HG02840 (cell line): ENCODE measurements around the gene KCNMA1.

Experiments used
- ATAC-seq: cut with Tn5 transposase; IDR thresholded peaks from one replicate; pipeline ENCODE4 v1.9.1; 2021; ENCODE audit warnings: mild to moderate bottlenecking, moderate library complexity, moderate number of reproducible peaks; ENCODE audit not compliant: unreplicated experiment, low FRiP score

KCNMA1 gene

DNA sequence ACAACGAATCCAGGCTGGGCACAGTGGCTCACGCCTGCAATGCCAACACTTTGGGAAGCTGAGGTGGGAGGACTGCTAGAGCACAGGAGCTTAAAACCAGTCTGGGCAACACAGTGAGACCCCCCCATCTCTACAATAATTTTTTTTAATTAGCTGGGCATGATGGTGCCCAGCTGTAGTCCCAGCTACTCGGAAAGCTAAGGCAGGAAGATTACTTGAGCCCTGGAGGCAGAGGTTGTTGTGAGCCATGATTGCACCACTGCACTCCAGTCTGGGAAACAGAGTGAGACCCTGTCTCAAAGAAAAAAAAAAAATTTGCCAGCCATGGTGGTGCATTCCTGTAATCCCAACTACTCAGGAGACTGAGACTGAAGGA lies 396.3 kb downstream of the KCNMA1 start:
- ATAC-seq: no peak

DNA sequence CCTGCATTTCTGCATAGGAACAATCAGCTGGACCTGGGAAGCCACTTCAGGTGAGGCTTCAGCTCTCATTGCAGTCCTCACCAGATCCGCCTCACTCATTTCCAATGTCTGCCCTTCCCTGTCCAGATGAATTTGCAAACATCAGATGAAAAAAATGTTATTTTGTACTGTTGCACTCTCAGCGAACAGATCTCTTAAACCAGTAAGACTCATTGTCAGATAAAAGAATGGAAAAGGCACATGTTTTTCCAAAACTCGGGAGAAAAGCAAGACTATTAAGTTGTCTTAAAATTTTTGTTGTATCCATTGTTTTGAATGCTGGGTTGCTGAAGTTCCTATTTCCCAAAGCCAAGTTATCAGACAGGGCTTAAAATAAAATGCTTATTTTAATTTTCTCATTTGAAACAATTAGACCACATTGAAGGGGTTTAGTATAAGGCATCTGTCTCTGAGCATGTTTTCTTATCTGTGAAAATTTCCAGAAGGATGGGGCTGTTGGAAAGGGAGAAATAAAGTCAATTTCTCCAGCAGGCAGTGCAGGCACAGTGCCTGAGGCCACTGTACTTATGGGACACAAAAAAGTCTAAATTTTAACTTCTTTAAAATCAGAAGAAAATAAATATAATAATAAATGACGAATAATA lies 396.8 kb downstream of the KCNMA1 start:
- no peak for ATAC-seq

DNA sequence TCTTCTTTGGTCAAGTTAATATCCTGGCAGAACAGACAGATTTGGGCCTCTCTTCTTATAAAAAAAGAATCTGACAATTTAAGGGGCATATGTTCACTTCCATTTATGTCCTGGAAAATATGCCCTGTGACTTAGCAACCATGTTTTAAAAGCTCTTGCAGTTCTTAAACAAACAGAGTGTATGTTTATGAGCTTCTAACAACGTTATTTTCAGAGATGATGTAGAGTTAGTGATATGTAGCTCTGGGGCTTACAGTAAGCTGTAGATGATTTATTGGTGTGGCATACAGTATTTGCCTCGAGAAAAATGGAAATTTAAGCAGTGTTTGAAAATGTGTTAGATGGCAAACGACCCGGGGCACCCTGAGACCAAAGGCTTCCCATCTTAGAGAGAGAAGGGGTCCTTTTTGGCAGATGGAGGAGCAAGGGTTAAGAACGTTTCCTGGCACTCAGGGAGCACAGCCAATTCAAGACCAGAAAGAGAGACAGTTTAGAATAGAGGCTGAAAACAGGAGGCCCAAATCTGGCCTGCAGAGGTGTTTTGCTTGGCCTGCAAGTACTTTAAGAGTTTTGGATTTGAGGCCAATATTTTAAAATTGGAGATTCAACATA lies 397.5 kb downstream of the KCNMA1 start:
- no peak for ATAC-seq

DNA sequence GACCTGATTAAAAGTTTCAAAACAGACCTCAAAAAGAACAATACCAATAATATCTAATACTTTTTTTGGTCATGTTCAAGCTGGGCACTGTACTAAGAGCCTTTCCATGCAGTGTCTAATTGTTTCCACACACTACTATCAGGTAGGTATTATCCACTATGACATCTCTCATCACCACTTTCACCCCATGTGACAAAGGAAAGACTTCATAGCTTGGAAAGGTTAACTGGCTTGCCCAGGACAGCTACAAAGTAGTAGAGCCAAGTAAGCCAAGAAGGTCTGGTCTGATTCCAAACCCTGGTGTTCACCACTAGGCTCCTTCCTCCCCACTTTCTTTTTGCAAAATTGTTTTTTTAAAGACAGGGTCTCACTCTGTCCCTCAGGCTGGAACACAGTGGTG lies 400.5 kb downstream of the KCNMA1 start:
- ATAC-seq: no peak

DNA sequence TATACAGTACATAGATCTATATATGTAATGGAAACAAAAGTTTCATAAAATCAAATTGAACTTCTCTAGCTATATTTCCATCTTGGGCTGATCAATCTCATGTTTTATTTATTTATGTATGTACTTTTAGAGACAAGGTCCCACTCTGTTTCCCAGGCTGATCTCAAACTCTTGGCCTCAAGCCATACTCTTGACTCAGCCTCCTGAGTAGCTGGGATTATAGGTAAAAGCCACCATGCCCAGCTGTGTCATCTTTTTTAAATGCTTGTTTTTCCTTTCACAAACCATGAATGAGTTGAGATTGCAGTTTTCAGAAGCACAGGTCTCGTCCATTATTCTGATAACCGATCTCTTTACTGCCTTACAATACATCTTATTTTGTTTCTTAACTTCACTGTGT lies 400.9 kb downstream of the KCNMA1 start:
- no peak for ATAC-seq

DNA sequence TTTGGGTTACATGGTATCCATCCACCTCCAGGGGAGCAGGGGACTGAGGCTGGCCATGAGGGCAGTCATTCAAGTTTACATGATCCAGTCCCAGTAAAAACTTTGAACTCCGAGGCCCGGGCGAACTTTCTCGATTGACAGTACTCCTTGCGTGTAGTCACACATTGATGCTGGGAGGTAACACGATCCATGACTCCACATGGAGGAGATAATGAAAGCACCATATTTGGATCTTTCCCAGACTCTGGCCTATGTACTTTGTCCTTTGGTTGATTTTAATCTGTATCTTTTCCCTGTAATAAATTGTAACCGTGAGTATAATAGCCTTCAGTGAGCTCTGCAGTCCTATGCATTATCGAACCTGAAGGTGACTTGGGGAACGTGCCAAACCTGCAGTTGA lies 401.6 kb downstream of the KCNMA1 start:
- no peak for ATAC-seq

DNA sequence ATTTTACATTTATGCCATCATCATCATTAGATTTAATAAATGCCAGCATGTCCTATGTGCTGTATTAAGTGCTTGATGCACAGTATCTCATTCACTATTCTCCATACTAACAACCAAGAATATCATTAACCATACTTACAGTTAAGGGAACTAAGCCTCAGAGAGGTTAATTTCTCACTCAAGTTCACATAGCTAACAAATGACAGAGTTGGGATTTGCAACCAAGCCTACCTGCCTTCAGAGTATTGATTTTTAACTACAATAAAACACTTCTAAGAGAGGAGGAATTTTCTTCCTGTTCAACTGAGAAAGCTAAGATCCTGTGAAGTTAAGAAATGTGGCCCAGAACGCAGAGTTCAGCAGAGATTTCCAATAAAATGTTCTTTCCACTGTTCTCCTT lies 403.0 kb downstream of the KCNMA1 start:
- no peak for ATAC-seq

DNA sequence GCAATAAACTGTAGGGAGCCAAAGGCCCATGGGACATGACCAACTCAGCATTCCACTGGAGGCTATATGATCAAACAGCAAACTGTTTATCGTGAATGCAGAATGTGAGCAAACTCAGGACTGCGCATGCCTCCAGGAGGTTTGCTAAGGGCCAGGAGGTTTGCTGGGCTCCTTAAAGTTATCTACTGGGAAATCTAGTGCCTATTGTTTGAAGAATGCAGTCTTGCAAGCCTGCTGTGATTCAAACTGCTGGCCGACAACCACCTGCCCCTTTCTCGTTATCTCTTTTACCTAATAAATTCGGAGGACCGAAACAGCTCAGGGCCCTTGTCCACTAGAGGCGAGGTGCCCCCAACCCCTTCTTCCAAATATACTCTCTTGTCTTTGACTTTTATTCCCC lies 404.1 kb downstream of the KCNMA1 start:
- ATAC-seq: no peak

DNA sequence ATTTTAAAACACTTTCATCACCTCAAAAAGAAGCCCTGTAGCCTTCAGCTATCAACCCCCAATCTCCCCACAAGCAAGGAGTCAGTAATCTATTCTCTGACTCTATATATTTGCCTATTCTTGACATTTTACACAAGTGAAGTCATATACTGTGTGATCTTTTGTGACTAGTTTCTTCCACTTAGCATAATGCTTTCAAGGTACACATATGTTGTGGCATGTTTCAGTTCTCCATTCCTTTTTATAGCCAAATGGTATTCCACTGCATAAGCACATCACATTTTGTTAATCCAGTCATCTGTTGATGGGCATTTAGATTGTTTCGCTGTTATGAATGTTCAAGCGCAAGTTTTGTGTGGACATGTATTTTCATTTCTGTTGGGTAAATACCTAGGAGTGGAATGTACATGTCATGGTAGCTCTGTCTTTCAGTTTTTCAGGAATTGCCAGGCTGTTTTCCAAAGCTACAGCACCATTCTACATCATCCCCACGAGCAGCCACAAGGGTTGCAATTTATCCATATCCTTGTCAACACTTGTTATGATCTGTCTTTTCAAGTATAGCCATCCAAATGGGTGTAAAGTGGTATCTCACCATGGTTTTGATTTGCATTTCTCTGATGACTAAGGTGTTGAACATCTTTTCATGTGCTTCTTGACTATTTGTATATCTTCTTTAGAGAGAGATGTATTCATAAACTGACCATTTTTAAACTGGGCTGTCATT lies 405.6 kb downstream of the KCNMA1 start:
- no peak for ATAC-seq

DNA sequence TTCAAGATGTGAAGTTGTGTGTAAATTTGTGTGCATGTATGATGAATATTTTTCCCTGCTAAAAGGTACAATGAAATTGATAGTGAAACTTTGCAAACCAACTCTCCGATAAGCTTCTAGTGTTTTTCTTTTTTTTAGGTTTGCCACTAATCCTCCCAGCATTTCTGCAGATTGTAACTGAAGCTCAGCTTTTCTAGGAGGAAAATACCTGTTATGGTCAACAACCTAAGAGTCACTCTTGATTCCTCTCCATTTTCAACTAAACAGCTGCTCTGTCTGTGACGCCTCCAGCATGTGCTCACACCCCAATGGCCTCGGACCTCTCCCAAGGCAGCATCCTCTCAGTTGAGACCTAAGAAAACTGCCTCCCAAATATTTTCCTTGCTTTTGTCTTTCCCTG lies 406.2 kb downstream of the KCNMA1 start:
- no peak for ATAC-seq

DNA sequence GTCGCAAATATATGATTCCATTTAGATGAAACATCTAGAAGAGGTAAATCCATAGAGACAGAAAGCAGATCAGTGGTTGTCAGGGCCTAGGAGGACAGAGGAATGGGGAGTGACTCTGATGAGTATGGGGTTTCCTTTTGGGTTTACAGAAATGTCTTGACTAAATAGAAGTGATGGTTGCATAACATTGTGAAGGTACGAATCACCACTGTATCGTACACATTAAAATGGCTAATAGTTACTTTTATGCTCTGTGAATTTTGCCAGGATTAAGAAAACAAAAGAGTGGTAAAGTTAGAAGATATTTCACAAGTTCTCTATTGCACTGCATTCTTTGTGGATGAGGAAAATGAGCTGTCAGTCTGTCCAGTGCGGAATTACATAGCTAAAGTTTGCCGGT lies 407.4 kb downstream of the KCNMA1 start:
- no peak for ATAC-seq

DNA sequence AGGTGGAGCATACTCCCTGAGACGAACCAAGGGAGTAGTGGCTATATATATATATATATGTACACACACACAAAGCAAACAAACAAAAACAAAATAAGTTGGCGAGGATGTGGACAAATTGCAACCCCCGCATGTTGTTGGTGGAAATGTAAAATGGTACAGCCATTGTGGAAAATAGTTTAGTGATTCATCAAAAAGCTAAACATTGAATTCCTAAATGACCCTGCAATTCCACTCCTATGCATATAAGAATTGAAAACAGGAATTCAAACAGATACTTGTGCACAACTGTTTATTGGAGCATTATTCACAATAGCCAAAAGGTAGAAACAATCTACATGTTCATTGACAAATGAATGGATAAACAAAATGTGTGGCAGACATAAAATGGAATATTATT lies 407.9 kb downstream of the KCNMA1 start:
- ATAC-seq: no peak

DNA sequence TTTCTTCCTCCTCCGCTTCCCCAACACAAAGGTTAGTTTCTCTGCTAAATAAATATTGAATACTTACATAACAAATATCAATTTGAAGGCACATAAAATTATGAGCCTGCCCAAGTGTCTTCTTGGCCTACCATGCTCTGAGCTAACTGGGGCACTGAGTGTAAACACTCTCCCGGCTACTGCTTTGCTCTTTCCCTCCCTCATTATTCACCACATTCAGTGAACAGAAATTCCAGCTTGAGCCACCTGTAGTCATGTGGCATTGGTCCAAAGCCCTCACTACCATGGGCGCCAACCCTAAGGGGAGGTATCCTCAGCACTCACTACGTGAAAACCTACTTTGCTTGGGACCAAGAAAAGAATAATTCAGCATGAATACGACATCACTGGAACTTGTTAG lies 409.0 kb downstream of the KCNMA1 start:
- ATAC-seq: no peak

DNA sequence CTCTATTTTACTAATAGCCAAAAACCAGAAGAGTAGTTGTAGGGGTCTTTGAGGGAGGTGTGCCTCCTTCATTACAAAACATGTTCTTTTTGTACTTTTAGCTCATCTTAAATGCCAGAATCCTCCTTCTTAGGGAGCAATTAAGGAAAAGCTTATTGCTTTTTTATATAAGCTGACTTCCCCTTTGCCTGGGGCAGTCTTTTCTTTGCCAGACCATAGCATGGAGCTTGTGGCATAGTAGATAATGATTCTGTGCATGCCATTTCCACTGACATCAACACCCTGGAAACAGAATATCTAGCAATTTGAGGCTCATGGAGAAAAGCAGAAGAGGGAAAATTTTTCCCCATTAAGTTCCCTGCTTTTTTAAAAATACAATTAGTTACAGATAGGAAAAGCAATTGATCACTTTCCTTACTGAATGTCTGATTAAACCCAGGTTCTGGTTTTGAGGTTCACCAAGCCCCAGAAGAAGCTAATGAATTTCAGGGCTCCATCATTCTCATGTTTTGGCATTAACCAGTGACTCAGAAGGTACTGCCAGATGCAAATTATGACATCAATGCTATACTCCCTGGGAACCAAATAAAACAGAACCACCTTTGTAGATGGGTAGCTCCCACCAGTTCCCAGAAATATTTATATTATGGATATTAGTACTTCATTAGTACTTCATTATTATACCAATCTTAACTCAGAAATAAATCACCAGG lies 410.6 kb downstream of the KCNMA1 start:
- no peak for ATAC-seq

DNA sequence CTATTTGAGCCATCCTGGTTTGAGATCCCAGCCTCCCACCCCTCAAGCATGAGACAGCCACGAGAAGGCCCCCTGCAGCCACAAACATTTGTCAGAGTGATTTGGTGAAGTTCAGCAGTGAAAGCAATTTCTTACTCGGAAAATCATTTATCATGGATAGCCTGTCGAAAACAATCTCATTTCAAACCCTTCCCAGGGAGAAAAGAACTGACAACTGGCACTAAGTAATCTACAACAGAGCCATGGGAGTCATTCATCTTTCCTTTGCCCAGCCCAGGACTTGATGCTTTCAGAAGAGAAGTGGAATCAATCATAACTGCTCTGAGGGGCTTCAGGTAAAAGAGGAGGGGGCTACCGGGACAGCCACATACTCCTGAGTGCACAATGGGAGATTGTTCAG lies 411.2 kb downstream of the KCNMA1 start:
- no peak for ATAC-seq

DNA sequence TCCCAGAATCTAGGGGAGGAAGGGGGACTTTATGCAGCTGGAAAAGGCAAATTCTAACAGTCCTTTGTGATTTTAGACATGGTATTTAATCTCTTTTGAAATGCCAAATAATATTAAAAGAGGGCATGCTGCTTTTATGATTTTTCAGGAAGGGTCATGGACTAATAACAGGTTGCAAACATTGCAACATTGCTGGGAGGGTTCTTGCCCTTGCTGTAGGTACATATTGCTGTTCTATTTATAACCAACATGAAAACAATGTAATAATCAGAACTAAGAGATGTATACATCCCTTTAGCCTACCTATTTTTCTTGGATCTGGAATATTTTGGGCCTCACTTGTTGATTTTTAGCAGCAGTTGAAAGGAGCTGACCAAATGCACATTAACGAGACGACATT lies 411.6 kb downstream of the KCNMA1 start:
- ATAC-seq: no peak

DNA sequence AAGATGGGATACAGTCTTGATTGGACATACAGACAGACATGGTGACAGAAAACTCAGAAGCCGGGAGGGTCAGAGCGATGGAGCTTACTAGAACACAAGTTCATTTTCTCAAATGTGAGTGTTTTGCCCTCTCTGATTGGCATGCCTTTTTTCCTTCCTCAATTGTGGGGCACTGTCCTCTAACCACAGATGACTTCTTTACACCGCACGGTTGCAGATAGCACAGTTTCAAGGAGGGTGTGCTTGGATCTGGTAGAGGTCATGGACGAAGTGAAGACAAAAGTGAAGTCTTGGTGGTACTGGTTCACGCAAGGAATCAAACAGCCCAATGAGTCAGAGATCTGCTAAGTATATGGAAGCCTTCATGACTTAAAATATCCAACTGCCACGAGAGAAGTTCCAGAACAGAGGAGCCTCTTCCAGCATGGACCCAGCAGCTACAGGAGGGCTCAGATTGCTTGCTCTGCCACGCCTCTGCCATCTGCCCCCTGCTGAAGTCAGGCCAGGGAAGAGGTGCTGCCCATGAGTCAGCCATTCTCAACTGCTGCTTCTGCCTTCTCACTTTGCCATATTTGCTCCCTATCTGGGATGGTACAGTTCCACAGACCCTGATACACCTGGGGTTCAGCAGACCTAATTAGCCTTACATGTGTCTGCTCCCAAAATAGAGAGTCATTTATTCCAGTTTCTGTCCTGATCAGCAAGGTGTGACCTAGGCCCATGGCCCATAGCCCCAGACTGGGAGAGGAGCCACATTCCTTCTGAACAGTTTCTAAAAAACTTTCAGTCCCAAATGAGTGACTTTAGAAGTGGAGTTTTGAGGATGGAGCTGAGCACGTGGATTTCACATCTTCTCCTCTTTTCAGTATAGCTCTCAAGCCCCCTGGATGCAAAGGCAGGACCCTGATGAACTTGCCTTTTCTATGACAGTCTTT lies 413.8 kb downstream of the KCNMA1 start:
- no peak for ATAC-seq

DNA sequence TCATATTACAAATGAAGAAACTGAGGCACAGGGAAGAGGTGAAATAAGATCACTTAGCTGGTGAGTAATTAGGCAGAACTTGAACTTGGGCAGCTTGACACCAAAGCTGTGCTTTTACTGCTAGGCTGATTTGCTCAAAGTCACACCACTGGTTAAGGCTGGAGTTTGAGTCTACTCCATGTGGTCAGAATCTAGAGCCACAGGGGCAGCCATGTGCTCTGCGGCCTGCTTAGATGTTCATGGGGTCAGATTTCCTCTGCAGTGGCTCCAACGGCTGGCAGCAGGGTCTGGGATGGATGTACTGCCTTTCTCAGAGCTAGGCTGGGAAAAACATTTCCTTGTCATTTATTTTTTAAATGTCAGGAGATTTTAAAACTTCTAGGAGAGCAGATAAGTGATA lies 417.5 kb downstream of the KCNMA1 start:
- no peak for ATAC-seq

DNA sequence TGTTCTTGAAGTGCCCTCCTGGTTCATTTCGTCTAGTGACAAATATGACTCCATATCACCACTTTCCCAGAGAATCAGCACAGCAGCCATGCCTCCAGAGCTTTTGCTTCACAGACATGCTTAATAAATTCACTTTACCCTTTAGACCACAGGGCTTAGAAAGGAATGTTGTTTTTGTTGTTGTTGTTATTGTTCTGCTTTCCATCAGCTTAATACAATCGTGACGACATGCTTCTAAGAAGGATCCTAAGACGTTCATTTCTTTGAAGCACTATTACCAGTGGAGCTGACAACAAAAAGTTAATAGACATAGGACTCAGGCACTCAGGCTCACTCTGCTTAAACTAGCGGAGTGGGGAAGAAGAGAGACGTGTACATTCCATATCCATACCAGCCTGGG lies 418.6 kb downstream of the KCNMA1 start:
- ATAC-seq: no peak

DNA sequence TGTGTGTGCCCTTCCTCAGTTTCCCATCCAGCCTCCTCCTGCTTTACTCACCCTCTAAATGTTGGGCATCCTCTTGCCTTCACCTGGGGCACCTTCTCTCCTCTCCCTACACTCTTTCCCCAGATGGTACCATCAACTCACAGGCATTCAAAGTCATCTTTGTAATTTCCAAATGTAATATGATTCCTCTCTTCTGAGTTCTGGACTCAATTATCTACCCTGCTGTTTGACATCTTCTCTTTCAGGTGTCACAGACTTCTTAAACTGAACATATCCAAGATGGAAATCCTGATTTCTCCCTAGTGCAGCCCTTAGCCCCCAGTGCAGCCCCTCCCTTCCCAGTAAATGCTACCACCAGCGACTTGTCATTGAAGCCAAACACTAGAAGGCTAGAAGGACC lies 422.8 kb downstream of the KCNMA1 start:
- no peak for ATAC-seq
